Measurements from ENCODE around the gene TTF2.

- TF ChIP-seq CTCF (conservative IDR thresholded peaks at IDR 0.05; ENCODE audit: low read depth, low read length) (no peak), EZH2 (IDR thresholded peaks at IDR 0.05; ENCODE audit: borderline replicate concordance, low read depth, low read length, poor library complexity, severe bottlenecking) (no peak)
Measured at GRCh38 chr1:117032266-117032665, 27.9 kb upstream of the TTF2 start.
